Glomerular visceral epithelial cell (primary cell): ENCODE measurements around the gene RNFT2.
"Not testable (repeated sequence)": the region's sequence is repeated elsewhere in the genome, so short reads cannot be mapped to it uniquely, and the experiment has no call there.

Experiments
- DNase-seq: peaks from one replicate; pipeline ENCODE4 v3.0.0-alpha.2; 2016; ENCODE audit errors: extremely low spot score

The RNFT2 gene

DNA sequence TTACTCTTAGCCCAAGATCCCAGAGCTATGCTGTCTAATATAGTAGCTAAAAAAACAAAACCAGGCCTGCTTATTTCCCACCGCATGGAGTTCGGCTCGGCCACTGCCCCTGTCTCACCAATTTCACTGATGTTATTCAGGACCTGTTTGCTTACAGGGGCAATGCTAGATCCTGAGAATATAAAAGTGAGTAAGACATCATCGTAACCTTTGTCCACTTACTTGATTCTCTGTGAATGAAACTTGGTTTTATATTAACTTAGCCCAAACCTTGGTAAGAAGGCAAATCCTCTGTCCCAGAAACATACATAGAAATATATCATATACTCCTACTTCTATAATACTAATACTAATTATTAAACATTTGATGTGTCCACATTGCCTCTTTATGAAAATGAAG is 56.6 kb downstream of the RNFT2 start:
- no peak for DNase-seq

DNA sequence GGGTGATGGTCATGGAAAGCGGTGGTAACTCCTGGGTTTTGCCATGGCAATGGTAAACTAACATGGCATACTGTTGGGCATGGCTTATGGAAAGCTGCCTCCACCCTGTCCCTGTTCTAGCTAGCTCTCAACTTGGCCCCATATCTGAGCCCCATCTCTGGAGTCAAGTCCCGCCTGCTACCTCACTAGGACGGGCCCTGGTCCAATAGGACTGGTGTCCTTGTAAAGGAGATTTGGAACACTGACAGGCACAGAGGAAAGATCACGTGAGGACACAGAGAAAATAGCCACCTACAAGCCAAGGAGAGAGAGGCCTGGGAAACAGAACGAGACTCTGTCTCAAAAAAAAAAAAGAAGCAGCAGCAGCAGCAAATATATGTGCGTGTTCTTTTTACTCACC is 59.8 kb downstream of the RNFT2 start:
- DNase-seq = no peak

DNA sequence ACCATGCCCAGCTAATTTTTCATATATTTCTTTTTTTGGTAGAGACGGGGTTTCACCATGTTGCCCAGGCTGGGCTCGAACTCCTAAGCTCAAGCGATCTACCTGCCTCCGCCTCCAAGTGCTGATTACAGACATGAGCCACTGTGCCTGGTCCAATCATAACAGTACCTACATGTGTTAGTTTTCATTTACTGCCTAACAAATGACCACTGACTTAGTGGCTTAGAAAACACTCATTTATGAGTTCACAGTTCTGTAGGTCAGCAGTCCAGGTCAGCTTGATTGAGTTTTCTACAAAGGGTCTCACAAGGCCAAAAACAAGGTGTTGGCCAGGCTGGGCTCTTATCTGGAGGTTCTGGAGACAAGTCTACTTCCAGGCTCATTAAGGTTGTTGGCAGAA is 60.6 kb downstream of the RNFT2 start:
- no peak for DNase-seq

DNA sequence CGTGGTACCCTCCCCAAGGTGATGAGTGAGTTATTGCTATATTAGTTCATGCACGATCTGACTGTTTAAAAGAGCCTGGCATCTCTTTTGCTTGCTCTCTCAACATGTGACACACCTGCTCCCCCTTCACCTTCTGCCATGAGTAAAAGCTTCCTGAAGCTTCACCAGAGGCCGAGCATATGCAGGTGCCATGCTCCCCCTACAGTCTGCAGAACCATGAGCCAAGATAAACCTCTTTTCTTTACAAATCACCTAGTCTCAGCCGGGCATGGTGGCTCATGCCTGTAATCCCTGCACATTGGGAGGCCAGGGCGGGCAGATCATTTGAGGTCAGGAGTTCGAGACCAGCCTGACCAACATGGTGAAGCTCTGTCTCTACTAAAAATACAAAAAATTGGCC is 61.8 kb downstream of the RNFT2 start:
- DNase-seq = no peak

DNA sequence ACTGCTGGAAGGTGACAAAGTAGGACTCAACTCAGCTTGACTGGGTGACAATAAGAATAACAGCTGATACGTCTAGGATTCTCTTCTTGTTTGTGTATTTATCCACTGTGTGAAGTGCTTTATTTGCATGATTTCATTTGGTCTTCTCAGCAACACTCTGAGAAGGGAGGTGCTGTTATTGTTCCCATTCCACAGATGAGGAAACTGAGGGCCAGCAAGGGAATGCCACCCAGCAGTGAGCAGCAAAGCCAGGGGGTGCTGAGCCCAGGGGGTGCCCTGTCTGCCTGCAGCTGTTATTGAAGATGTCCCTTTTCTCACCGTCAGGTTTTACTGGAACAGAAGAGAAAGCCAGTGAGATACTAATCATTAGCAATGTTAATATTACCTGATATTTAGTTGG is 62.8 kb downstream of the RNFT2 start:
- DNase-seq = no peak

DNA sequence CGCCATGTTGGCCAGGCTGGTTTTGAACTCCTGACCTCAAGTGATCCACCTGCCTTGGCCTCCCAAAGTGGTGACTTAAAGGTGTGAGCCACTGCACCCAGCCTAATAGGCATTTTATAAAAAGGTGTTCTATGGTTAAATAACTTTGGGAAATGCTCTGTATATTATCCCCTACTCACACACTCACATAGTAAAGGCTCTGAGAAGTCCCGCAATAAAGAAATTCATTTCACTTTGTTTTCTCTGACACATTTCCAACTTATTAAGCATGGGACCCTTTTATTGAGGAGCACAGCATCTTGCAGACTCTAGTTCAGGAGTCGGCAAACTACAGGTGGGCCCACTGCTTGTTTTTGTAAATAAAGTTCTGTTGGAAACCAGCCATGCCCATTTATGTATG is 63.9 kb downstream of the RNFT2 start:
- no peak for DNase-seq

DNA sequence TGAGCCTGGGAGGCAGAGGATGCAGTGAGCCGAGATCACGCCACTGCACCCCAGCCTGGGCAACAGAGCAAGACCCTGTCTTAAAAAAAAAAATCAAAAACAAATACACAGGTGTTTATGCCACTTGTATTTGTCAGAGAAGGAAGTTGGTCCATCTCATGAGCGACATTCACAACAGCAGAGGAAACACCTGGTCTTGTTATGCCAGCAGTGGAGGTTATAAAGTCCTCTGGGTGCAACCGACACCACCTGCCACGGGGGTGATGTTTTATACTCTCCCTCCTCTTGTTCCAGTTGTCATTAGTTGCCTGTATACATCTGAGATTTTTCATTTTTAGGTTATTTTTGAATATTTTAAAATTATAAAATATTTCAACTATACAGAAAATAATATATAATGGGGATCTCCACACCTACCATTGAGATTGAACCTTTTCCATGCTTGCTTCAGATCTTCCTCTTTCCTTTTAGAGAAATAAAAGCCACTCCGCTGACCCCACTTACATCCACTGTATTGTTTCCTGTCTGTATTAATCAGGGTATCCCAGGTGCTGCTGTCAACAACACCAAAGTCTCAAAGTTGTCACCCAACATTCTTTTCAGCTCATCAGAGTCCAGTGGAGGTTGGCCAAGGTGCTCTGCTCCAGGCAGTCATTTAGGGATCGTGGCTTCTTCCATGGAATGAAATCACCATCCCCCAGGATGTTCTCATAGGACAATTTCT is 65.1 kb downstream of the RNFT2 start:
- no peak for DNase-seq

DNA sequence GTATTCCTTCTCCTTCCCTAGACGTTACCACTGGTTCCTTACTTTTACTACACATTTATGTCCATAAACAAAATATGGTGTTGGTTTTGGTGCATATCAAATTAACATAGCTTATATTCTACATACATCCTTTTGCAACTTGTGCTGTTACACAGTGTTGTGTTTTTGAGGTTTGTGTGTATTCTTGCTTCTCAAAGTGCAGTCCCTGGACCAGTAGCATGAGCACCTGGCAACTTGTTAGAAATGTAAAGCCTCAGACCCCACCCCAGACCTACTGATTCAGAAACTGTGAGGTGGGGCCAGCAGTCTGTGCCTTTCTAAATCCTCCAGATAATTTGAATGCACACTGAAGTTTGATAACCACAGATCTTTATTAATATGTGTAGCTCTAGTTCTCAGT is 65.9 kb downstream of the RNFT2 start:
- no peak for DNase-seq

DNA sequence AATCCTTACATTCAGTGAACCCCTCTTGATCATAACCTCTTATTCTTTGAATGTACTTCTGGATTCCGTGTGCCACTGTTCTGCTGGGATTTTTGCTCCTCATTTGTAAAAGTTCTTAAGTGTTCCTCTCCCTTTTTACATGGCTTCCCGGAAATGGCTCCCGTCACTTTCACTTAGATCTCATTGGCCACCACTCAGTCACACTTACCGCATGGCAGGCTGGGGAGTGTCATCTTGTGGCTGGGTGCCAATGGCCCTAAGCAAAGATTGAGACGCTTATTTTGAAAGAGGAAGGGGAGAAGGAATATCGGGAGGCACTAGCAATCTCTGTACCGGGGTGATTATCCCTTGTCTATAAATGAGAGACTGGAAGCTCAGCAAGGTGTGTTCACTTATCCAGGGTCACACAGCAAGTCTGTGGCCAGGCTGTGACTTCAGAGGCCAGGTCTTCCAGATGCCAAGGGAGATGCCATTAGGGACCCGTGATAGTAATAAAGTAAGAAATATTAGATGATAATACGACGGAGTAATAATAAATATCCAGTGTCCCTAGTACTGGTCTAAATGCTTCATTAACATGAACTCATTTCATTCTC is 68.8 kb downstream of the RNFT2 start:
- DNase-seq = no peak

DNA sequence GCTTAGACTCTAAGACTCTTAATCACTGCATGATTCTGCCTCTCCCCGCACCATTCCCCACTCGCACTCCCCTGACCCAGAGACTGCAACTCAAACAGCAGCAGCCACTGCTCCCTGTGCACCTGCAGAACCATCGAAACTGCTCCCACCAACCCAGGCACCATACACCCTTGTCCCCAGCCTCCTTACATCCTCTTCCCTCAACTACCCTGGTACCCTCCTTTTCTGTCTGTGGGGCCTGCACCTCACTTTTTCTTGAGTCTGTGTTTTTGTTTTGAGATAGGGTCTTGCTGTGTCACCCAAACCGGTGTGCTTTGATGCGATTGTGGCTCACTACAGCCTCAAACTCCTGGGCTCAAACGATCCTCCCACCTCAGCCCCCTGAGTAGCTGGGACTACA is 69.4 kb downstream of the RNFT2 start:
- no peak for DNase-seq

DNA sequence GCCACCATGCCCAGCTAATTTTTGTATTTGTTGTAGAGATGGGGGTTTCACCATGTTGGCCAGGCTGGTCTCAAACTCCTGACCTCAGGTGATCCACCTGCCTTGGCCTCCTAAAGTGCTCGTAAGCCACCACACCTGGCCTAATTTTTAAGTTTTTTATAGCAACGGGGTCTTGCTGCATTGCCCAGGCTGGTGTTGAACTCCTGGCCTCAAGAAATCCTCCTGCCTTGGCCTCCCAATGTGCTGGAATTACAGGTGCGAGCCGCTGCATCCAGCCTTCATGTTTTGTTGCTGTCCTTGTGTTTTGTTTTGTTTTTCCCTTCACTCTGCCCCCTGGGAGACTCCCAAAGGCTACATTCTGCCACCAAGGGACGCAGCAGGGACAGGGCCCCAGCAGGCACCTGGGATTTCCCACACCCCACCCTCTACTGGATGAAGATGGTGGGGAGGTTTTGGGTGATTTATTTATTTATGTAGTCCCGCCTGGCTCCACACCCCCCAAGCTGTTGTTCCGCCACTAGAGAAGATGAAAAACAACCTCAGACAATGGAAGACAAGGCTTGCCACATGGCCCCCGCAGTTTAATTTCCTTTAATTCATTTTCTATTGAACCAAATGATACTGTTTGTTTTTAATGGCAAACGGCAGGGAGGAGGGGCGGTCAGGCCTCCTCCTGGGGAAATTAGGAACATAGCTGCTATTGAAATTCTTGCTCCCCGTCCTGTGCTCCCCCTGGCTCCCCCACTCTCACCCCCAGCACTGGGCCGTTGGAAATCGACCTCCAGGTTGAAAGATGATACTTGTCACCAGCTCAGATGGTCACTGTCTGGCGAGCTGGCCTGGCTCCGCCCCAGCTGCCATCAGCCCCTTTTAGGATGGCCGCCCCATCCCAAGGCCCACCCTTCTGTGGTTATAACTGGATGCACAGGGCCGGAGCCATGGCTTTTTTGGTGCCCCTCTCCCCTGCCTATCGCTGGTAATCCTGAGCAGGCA is 70.3 kb downstream of the RNFT2 start:
- no peak for DNase-seq

DNA sequence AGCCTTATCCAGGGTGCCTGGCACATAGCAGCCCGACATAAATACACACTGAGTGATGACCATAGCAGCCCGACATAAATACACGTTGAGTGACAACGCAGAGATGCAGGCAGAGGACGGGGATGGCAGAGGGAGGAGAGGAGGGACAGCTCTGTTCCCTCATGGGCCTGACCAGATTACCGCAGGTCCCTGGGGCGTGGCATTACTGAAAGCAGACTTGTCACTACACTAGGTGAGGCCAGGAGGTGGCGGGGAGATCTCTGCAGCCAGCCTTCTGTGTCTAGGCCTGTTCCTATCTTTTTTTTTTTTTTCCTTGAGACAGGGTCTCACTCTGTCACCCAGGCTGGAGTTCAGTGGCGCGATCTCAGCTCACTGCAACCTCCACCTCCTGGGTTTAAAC is 74.1 kb downstream of the RNFT2 start:
- DNase-seq = no peak

DNA sequence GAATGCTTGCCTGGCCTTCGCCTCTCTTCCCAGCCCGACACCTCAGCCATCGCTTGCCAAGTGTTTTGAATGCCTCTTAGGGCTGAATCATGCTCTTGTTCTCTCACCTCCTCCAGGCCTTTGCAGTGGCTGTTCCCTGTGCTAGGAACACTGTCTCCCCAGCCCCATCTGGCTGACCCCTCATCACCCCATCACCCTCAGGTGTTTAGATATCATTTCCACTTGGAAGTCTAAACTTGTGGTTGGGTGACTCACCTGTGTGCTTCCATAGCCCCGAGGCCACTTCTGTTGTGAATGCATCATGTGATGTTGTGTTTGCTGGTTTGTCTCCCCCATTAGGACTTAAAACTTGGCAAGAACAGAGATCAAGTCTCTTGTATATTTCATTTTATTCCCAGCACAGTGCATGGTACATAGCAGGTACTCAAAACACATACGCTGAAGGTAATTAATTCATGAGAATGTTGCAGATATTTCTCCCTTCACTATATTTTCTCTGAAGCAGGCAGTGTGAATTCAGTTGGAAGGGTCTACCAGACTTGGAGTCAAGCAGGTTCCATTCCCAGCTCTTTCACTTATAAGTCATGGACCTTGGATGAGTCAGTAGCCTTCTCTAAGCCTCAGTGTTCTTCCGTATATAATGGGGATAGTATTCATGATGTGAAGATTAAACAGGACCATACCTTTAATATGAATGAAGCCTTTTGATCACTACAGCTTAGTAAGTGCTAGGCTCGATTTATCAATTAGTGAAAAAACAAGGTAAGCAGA is 75.3 kb downstream of the RNFT2 start:
- no peak for DNase-seq

DNA sequence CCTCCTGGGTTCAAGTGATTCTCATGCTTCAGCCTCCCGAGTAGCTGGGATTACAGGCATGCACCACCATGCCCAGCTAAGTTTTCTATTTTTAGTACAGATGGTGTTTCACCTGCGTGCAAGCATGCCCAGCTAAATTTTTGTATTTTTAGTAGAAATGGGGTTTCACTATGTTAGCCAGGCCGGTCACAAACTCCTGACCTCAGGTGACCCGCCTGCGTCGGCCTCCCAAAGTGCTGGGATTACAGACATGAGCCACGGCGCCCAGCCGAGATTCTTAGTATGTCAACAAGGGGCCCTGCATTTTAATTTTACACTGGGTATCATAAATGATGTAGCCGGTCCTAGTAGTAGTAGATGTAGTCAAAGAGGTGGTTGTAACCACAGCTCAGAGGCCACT is 76.7 kb downstream of the RNFT2 start:
- not testable (repeated sequence) for DNase-seq

DNA sequence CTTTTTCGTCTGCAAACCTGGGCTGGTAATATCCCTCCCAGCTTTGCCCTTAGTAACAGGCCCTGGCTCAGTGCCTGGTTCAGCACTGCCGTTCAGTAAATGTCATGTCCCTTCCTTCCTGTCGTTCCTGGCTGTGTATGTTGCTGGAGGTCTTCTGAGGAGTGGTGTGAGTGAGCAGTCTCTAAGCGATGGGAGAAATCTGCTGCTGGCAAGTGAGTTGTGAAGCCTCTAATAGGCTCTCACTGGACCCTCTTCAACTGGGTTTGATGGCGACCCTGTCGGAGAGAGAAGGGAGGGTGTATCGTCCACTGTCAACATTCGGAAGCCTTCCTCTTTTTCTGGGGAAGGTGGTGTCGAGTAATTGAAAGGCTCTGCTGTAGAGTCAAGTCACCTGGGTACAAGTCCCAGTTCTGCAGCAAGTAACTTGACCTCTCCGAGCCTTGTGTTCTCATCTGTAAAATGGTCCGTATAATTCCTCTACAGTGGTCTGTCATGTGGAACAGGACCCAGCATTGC is 80.3 kb downstream of the RNFT2 start:
- DNase-seq = peak; percentile 18

DNA sequence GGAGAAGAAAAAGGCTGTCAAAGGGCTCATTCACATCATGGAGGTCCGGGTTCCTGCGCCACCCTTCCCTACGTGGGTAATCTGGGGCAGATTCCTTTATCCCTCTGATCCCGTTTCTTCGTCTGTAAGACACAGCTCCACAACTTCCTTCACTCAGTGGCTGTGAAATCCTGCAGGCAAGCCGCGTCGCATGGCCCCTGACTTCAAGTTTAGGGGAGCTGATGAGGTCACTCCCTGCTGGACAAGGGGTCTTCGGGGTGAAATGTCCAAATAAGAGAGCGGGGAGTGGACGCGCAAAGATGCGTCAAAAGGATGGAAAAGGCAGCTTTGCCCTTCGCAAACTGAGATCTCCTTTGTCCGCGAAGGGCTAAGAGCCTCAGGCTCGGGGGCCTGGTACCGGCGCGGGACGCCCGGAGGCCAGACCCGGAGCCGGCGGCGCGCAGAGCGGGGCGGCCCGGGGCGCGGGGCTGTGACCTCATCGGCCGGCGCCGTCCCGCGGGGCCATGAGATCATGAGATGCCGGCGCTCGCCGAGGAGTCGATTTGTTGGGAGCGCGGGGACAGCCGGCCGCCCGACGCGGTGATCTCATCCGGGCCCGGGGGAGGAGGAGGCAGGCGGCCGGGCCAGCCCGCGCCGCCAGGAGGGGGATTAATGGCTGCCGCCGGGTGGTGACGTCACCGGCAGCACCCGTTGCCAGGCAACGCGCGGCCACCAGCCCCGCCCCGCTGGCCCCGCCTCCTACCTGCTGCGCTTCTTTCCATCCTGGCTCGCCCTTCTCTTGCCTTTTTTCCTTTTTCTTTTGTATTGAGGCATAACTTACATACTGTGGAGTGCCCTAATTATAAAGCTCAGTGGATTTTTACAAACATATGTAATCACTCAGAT is 81.1 kb downstream of the RNFT2 start:
- peak; percentile 96 for DNase-seq

DNA sequence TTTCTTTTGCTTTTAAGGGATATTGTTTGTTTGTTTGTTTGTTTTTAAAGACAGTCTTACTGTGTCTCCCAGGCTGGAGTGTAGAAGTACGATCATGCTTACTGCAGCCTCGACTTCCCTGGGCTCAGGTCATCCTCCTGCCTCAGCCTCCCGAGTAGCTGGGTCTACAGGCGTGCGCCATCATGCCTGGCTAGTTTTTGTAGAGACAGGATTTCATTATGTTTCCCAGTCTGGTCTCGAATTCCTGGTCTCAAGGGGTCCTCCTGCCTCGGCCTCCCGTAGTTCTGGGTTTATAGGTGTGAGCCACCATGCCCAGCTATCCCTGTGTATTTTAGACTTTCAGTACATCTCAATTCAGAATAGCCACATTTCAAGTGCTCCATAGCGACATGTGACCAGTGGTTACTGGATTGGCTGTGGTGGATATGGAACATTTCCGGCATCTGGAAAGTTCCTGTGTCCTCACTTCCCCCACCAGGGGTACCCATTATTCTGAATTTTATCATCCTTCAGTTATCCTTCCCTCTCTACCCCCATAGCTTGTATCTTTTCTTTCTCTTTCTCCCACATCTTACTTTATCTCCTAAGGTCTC is 82.0 kb downstream of the RNFT2 start:
- DNase-seq = no peak

DNA sequence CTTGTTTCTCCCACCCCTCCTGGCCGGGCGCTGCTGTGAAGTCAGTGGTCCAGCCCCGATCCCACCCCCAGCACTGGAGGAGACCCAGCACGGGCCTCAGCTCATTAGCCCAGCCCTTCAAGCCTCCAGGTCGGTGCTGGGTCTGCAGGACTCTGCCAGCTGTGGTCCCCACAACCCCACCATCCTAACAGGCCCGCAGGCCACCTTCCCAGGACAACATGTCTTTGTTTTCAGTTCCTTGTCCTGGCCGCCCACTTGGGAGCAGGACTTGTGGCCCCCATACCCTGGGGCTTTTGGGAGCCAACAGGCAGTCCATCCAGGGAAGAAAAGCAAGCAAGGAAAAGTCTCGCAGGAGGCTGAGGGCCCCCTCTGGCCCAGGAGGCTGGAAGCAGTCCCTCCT is 83.2 kb downstream of the RNFT2 start:
- DNase-seq = no peak

DNA sequence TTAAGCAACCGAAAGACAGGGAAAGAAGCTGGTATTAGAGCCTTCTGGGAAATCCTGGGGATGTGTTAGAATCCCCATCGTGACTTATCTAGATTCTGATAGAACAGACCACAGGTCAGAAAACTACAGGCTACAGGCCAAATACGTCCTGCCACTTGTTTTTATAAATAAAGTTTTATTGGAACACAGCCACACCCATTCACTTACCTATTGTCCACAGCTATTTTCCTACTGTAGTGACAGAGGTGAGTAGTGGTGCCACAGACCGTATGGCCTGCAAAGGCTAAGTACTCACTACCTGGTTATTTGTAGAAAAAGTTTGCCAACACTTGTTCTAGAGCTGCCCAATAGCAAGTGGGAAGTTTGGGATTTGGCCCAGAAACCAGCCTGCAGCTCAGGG is 89.3 kb downstream of the RNFT2 start:
- no peak for DNase-seq

DNA sequence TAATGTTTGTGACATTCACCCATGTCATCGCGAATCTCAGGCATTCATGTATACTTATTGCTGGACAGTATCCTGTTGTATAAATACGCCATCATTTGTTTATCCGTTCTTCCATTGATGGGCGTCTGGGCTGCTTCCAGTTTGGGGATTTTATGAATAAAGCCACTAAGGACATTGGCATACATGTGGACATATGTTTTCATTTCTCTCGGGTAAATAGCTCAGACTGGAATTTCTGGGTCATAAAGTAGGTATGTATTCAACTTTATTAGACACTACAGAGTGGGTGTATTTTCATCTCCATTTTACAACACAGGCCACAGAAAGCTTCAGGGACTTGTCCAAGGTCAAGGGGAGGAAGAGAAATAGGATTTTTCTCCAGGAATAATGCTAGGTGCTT is 94.2 kb downstream of the RNFT2 start:
- no peak for DNase-seq
